Psoas muscle (tissue), 8 donors: Measurements from ENCODE around the gene SSH3. TPM values are rescaled to one million over a fixed set of nuclear protein-coding genes. Genes with fewer than 3 reads are reported as not detected.
A peak's percentile ranks its signal among the peaks of the same experiment; 100 is the strongest.

Experiments
- ATAC-seq, 4 donors: fragments of 200-7000 bp; cut with Tn5 transposase; one replicate each; pipeline ENCODE4 v1.9.1; 2020; ENCODE audit warnings: moderate library complexity in 3 of 4, mild to moderate bottlenecking in 2 of 4
- DNase-seq, 2 donors: peaks; one replicate each; pipeline ENCODE4 v3.0.0-alpha.2; 2020
- H3K27ac ChIP-seq: fragments of 200-600 bp; one replicate; pipeline ENCODE4 v1.8.0; 2022
- H3K27me3 ChIP-seq, 3 donors: fragments of 200-600 bp in 1 of 3; one replicate each; pipeline versions ENCODE4 v1.6.1 to v1.8.0; 2013 to 2022; ENCODE audit warnings: low read length in 2 of 3, mild to moderate bottlenecking in 2 of 3, moderate library complexity in 1 of 3; ENCODE audit not compliant: insufficient read depth in 3 of 3
- H3K36me3 ChIP-seq, 2 donors: fragments of 200-600 bp in 1 of 2; one replicate each; pipeline versions ENCODE4 v1.6.1 to v1.8.0; 2013 to 2022; ENCODE audit warnings: low read depth in 1 of 2, mild to moderate bottlenecking in 1 of 2, moderate library complexity in 1 of 2; ENCODE audit not compliant: insufficient read depth in 1 of 2
- H3K4me1 ChIP-seq: fragments of 200-600 bp; one replicate; pipeline ENCODE4 v1.8.0; 2022
- H3K4me3 ChIP-seq: fragments of 200-600 bp; one replicate; pipeline ENCODE4 v1.8.0; 2022; ENCODE audit warnings: mild to moderate bottlenecking
- H3K9me3 ChIP-seq: fragments of 200-600 bp; one replicate; pipeline ENCODE4 v1.8.0; 2022
- WGBS, 3 donors: extraction: QIAGEN DNeasy Blood & Tissue Kit; methylation state at CpG; one replicate each; pipeline versions ENCODE4 v1.1.6 to v1.1.7; 2013; 5-methylcytosine and 5-hydroxymethylcytosine counted together
- intact Hi-C, 2 donors: fragments of 100-400 bp; cut with DNase I; formaldehyde crosslinking; loops; one replicate each; pipeline versions ENCODE4 v1.11.0 to v1.14.2; 2022
- polyA plus RNA-seq, 3 donors: library from polyadenylated mRNA; stranded (reverse); fragments of 200-250 nt; gene quantifications; one replicate each; pipeline ENCODE4 v1.2.3, GENCODE V29; 2013
- total RNA-seq, 4 donors: library from RNA; stranded (reverse); fragmentation: NEBNext Ultra II Directional in 2 of 4; extraction: Animal tissue kit (Norgen Biotek cat#: 25700) in 2 of 4; gene quantifications; one replicate each; pipeline versions ENCODE4 v1.2.1 to v1.2.4, GENCODE V29; 2021 to 2023
- TF ChIP-seq, protein P1 (sequence below): fragments of 200-600 bp; IDR thresholded peaks from one replicate; pipeline ENCODE4 v1.8.0; 2022; ENCODE audit warnings: antibody characterized with exemption
- donor health status: healthy with polysubstance abuse.
- donor health status: DM: no; HTN: no; CAD: no; lungs with moderate emphysema.
- donor health status: Bipolar disorder and iron deficiency.
- donor health status: healthy.
- donor health status: DM: yes; HTN: yes; CAD: no.
- donor health status: DM: no; HTN: no; CAD: no.
- donor health status: DM: no; HTN: no; CAD: no.
- donor health status: DM: yes; HTN: yes; CAD: no.

Gene SSH3
- total and polyA plus RNA-seq, 7 donors: 3.0 to 10.1 (median 5.0) TPM

DNA sequence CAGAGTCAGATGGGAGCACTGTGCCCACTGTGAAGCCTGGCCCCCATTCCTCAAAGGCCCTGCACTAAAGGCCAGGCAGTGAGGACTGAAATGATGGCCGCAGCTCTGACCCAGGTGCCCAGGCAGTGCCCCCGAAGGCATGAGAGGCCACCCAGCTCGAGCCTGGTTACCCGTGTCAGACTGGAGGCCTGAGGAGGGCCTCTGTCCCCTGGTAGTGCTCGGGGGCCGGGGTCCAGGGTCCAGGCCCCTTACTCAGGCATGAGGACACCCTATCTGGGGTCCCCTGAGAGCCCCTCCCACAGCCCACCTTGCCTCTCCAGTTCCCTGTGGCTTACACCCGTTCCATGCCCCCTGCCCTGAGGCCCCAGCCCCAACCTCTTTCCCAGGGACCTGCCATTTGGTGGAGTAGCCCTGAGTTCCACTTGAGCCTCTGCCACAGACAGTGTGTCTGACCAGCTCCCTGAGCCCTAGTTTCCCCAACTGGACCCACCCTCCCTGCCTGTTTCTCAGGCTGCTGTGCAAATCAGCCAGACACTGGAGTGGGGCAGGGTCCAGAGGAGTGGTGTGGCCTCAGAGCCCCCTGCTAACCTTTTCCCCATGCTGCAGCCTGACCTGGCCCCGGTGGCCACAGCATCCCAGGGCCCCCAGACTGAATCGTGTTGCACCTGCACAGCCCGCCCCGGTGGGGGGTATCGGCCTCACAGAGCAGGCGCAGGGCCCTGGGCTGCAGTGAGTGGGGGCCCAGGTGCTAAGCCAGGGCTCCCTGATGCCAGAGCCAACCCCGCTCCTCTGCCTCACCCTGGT lies 25.0 kb upstream of the SSH3 start:
- peak overlapping the region; percentile 56 for H3K4me3 ChIP-seq
- H3K27me3 ChIP-seq: no peaks in the 10 kb centered on the region
- H3K36me3 ChIP-seq: peaks cover 0 to 50% of the 10 kb centered on the region in 2 donors
- intact Hi-C loops: no loop called here
- TF ChIP-seq, protein P1, sequence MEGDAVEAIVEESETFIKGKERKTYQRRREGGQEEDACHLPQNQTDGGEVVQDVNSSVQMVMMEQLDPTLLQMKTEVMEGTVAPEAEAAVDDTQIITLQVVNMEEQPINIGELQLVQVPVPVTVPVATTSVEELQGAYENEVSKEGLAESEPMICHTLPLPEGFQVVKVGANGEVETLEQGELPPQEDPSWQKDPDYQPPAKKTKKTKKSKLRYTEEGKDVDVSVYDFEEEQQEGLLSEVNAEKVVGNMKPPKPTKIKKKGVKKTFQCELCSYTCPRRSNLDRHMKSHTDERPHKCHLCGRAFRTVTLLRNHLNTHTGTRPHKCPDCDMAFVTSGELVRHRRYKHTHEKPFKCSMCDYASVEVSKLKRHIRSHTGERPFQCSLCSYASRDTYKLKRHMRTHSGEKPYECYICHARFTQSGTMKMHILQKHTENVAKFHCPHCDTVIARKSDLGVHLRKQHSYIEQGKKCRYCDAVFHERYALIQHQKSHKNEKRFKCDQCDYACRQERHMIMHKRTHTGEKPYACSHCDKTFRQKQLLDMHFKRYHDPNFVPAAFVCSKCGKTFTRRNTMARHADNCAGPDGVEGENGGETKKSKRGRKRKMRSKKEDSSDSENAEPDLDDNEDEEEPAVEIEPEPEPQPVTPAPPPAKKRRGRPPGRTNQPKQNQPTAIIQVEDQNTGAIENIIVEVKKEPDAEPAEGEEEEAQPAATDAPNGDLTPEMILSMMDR: no peak
- H3K4me1 ChIP-seq: peaks cover 49% of the 10 kb centered on the region
- ATAC-seq (no peak), DNase-seq (peak; percentile 9 to 53)
- 82 to 86% (median 82%) methylated on average over 14 of the region's 14 CpGs for WGBS, 3 donors
- no peaks in the 10 kb centered on the region for H3K9me3 ChIP-seq
- H3K27ac ChIP-seq: peak overlapping the region; percentile 88

DNA sequence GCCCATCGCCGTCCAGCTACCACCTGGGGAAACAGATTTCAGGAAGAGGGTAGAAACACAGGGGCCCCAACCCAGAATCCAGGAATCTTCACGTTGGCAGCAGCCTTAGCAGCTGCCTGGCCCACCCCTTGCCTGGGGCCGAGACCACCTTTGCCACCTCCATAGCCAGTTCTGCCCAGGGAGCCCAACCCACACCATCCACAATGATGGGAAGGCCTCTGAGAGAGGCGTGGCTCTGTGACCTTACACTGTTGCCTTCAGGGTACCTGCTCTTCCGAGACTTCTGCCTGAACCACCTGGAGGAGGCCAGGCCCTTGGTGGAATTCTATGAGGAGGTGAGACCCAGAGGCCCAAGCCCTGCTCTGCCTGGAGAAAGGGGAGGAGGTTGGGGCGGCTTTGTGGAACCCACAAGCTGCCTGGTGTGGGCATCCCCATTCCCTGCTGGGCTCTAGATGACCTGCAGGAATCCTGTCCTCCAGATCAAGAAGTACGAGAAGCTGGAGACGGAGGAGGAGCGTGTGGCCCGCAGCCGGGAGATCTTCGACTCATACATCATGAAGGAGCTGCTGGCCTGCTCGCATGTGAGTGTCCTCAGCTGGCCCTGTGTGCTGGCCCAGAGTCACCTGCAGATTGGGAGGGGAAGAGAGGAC lies 24.3 kb upstream of the SSH3 start:
- H3K36me3 ChIP-seq: peaks cover 3 to 57% of the 10 kb centered on the region in 2 donors
- DNase-seq (peak; percentile 6 to 51), ATAC-seq (no peak)
- H3K4me3 ChIP-seq: no peak overlapping the region
- H3K4me1 ChIP-seq: peaks cover 42% of the 10 kb centered on the region
- no peak overlapping the region for H3K27ac ChIP-seq
- TF ChIP-seq, protein P1: no peak
- H3K9me3 ChIP-seq: no peaks in the 10 kb centered on the region
- WGBS, 3 donors: 85 to 87% (median 87%) methylated on average over 14 of the region's 14 CpGs
- intact Hi-C loops: no loop called here
- H3K27me3 ChIP-seq: no peaks in the 10 kb centered on the region

DNA sequence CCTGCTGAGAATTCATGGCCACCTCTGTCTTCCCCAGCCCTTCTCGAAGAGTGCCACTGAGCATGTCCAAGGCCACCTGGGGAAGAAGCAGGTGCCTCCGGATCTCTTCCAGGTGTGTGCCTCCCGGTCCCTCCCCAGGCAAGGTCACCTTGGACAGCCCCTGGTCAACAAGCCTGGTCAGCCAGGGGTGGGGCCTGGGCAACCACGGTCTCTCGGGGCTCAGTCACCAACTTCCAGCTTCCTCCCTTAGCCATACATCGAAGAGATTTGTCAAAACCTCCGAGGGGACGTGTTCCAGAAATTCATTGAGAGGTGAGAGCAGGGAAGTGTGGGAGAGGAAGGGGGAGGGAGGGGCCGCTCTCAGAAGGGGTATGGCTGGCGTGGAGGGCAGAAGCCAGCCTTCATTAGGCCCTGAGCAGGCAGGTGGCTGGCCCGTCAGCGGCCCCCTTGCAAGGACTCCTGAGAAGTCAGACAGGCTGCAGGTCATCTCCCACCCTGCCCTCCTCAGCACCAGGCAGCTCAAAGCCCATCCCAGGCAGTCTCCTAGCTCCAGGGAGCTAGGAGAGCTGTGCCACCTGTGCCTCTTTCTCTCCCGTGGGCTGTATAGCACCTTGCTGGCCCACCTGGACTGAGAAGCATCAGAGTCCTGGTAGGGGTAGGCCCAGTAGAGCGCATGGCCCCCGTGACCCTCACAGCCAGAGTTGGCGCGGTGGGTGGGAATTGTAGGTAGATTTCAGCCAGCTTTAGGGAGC lies 23.6 kb upstream of the SSH3 start:
- Histone ChIP-seq H3K4me3 (no peak overlapping the region), H3K27ac (no peak overlapping the region), H3K36me3 (peaks cover 3 to 64% of the 10 kb centered on the region in 2 donors), H3K27me3 (no peaks in the 10 kb centered on the region), H3K9me3 (no peaks in the 10 kb centered on the region), H3K4me1 (peaks cover 34% of the 10 kb centered on the region)
- intact Hi-C loops: no loop called here
- WGBS, 3 donors: 85 to 87% (median 86%) methylated on average over 17 of the region's 17 CpGs
- DNase-seq (peak; percentile 14 to 43), ATAC-seq (no peak)
- TF ChIP-seq, protein P1: no peak

DNA sequence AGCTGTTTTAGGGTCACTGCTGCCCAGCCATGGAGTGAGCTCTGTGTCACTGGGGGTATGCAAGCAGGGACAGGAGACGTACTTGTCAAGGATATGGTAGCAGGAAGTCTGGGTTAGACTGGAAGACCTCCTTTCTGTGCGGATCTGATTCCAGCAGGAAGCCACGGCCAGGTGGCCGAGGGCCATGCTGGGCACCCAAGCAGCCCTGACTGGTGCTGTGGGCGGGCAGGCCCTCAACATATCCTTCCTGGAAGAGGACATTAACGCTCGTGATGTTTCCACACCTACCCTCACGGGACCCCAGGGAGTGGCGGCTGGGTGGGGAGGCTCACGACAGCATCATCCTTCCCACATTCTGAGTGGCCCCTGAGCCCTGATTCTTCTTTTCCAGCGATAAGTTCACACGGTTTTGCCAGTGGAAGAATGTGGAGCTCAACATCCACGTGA lies 23.0 kb upstream of the SSH3 start:
- H3K4me3 ChIP-seq: no peak overlapping the region
- TF ChIP-seq, protein P1: no peak
- intact Hi-C loops: no loop called here
- DNase-seq (peak; percentile 12 to 39), ATAC-seq (no peak)
- H3K27ac ChIP-seq: no peak overlapping the region
- 65 to 77% (median 72%) methylated on average over 13 of the region's 13 CpGs for WGBS, 3 donors
- peaks cover 28% of the 10 kb centered on the region for H3K4me1 ChIP-seq
- peaks cover 3 to 70% of the 10 kb centered on the region in 2 donors for H3K36me3 ChIP-seq
- no peaks in the 10 kb centered on the region for H3K27me3 ChIP-seq
- no peaks in the 10 kb centered on the region for H3K9me3 ChIP-seq
